Activated T-cell treated with anti-CD3 and anti-CD28 coated beads, Interleukin-2, amount 50 U/mL, for 4 hours (primary cell): ENCODE data around the gene PER1. TPM values are rescaled to one million over a fixed set of nuclear protein-coding genes. Genes with fewer than 3 reads are reported as not detected.

ENCODE experiments used
- ATAC-seq, 2 donors: fragments of 200-7000 bp; cut with Tn5 transposase; one replicate each; pipeline ENCODE4 v1.10.0; 2021
- DNase-seq: peaks from one replicate; pipeline ENCODE4 v3.0.0-alpha.2; 2020
- H3K27me3 Mint-ChIP-seq: one replicate; pipeline ENCODE4 v1.8.0; 2021; ENCODE audit warnings: low read depth, mixed read lengths
- H3K36me3 Mint-ChIP-seq: one replicate; pipeline ENCODE4 v1.8.0; 2022; ENCODE audit warnings: mixed read lengths; ENCODE audit not compliant: insufficient read depth
- H3K4me1 Mint-ChIP-seq: one replicate; pipeline ENCODE4 v1.8.0; 2021; ENCODE audit warnings: low read depth, mixed read lengths
- H3K4me3 Mint-ChIP-seq: one replicate; pipeline ENCODE4 v1.8.0; 2021; ENCODE audit warnings: mild to moderate bottlenecking, moderate library complexity, mixed read lengths
- H3K9me3 Mint-ChIP-seq: one replicate; pipeline ENCODE4 v1.8.0; 2021; ENCODE audit warnings: mixed read lengths
- total RNA-seq, 3 donors: library from RNA; stranded (reverse); gene quantifications; one replicate each; pipeline ENCODE4 v1.2.1, GENCODE V29; 2021

Gene PER1
- total RNA-seq, 3 donors from 2014 or later, result 30.4 to 36.9 (median 36.7) TPM

DNA sequence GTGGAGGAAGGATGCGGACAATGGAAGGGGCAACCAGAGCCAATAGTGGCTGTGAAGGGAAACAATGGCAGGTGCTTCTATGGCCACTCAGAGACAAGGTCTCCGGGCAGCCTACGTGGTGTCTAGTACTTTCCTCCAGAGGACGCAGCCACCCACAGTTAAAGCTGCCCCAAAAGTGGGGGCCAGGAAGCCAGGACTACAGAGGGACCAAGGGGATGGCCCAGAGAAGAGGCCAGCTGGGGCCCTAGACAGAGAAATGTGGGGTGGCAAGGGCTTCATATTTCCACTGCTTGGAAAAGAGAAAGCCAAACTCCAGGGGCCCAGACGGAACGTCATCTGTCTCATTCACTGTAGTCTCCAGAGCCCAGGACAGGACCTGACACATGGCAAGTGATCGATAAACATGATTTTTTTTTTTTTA, 837 bp upstream of the PER1 start:
- no peak for ATAC-seq
- Mint-ChIP-seq H3K4me1 (peaks cover 21% of the 10 kb centered on the region), H3K27me3 (no peaks in the 10 kb centered on the region), H3K9me3 (no peaks in the 10 kb centered on the region), H3K4me3 (no peak overlapping the region), H3K36me3 (peaks cover 8% of the 10 kb centered on the region)
- no peak for DNase-seq

DNA sequence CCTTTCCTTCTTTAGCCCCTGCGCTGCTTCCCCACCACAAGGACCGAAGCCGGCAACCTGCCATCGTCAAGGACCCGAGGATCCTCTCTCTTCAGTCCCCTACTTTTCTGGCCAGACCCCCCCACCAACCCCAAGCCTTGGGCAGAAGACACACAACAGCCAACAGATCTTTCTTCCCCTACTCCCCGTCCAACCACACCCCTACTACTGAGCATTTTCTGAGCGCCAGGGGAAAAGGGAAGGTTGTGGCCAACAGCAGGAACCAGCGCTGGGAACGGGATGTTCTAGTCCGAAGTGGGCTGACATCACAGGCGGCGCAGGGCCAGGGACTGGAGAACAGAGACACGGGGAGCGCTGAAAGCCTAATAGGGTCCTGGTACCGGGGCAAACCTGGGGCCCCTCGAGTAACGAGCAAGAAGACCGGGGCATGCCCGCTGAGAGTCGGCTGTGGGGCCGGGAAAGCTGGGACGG, 528 bp downstream of the PER1 start:
- Mint-ChIP-seq H3K9me3 (no peaks in the 10 kb centered on the region), H3K4me3 (no peak overlapping the region), H3K27me3 (no peaks in the 10 kb centered on the region), H3K4me1 (peaks cover 21% of the 10 kb centered on the region), H3K36me3 (peaks cover 16% of the 10 kb centered on the region)
- no peak for ATAC-seq
- no peak for DNase-seq

DNA sequence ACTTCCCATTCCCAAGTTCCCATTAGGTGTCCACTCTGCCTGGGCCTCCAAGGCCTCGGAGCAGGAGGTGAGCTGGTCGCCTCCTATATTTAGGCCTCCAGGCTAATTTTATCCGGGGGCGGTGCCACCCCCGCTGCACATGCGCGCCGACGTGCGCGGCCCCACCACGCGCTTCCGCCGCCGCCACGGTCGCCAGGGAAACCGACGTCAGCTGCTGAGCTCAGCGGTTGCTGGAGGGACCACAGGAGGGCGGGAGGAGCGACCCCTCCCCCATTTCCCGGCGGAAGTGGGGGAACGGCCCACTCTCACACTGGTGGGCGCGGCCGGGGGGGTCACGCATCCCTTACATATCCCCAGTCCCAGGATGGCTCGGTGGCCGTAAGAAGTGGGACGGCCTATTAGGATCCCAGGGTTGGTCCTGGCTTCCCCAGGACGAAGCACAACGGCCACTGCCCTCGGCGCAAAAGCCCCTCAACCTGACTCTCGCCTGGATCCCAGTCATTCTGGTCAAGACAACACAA, 1.0 kb downstream of the PER1 start:
- Mint-ChIP-seq H3K4me3 (no peak overlapping the region), H3K27me3 (no peaks in the 10 kb centered on the region), H3K36me3 (peaks cover 19% of the 10 kb centered on the region), H3K4me1 (peaks cover 21% of the 10 kb centered on the region), H3K9me3 (no peaks in the 10 kb centered on the region)
- ATAC-seq, result peak; percentile 52 to 53
- DNase-seq, result peak; percentile 89

DNA sequence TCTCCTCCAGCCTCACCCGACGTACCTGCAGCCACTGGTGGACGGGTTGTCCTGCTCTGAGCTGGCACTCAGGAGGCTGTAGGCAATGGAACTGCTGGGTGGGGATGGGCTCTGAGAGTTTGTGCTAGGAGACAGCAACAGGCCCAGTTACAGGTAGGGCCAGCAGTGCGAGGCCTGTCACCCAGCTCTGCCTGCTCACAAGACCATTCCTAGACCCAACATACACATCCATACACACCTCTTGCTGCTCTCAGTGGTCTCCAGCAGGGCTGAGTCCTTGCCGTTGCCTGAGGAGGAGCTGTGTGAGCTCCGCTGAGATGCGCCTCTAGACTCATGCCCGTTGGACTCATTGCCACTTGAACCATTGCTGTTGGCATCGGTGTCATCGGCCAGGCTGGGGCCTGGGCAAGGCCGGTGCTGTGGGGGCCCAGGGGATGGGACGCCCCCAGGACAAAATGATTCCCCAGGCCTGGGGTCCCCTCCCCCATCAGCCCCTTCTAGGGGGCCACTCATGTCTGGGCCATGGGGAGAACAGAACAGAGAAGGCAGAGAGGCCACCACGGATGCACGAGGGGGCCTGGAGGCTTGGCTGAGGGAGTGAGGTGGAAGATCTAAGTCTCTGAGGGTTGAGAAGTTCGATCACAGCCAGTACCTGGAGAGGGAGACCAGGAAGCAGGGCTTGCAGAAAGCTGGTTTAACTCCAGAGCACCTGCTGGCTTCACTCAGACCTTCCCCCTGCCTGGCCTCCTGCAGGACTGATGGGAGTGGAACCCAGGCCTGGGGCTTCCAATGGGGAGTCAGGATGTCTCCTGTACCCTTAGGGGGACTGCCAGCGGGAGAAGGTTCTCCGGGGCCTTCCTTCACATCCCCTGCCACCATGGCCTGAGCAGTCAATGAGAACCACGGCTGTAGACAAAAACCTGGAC, 1.7 kb downstream of the PER1 start:
- DNase-seq, result no peak
- Mint-ChIP-seq H3K36me3 (peaks cover 22% of the 10 kb centered on the region), H3K9me3 (no peaks in the 10 kb centered on the region), H3K4me3 (peak overlapping the region; percentile 13), H3K4me1 (peaks cover 21% of the 10 kb centered on the region), H3K27me3 (no peaks in the 10 kb centered on the region)
- no peak for ATAC-seq

DNA sequence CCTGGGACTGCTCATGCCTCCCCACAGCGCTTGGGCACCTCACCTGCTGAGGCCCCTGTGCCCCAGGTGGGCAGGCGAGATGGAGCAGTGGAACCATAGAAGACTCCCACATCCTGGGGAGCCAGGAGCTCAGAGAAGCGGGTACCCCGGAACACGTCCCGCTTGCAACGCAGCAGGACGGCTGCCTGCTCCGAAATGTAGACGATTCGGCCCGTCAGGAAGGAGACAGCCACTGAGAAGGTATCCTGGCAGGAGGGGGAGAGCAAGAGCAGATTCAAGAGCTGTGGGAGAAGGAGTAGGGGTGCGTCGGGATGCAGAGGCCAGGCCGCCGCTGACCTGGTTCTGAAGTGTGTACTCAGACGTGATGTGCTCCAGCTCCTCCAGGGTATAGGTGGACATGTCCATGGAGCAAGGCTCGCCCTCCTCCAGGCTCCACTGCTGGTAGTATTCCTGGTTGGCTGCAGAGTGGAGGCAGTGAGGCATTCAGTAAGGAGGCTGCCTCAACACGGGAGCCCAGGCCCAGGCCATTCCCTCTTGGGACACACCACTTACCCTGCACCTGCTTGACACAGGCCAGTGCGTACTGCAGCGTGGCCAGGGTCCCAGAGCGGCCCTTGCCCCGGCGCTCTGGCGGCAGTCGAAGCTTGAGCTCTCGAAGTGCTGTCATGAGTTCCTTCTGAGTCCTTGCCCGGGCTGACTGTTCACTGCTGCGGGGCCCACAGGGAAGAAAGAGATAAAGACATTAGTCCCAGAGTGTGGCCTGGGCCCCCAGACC, 2.6 kb downstream of the PER1 start:
- Mint-ChIP-seq H3K27me3 (no peaks in the 10 kb centered on the region), H3K4me1 (peaks cover 21% of the 10 kb centered on the region), H3K4me3 (peak overlapping the region; percentile 13), H3K36me3 (peaks cover 22% of the 10 kb centered on the region), H3K9me3 (no peaks in the 10 kb centered on the region)
- DNase-seq (no peak), ATAC-seq (no peak)

DNA sequence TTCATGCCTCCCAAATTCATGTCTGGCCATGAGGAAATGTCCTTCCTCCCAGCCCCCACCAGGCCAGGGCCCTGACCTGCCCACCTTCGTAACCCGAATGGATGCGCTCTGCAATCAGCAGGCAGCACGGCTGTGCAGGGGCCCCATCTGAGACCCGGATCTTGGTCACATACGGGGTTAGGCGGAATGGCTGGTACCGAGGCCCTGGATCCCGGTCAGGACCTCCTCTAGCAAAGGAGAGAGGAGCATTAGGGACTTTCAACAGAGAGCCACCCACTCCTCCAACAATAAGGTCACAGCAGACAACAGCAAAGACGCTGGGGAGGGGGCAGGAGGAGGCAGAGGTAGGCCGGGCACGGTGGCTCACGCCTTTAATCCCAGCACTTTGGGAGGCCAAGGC, 3.6 kb downstream of the PER1 start:
- ATAC-seq (no peak), DNase-seq (no peak)
- Mint-ChIP-seq H3K4me3 (no peak overlapping the region), H3K9me3 (no peaks in the 10 kb centered on the region), H3K4me1 (peaks cover 21% of the 10 kb centered on the region), H3K27me3 (no peaks in the 10 kb centered on the region), H3K36me3 (peaks cover 30% of the 10 kb centered on the region)

DNA sequence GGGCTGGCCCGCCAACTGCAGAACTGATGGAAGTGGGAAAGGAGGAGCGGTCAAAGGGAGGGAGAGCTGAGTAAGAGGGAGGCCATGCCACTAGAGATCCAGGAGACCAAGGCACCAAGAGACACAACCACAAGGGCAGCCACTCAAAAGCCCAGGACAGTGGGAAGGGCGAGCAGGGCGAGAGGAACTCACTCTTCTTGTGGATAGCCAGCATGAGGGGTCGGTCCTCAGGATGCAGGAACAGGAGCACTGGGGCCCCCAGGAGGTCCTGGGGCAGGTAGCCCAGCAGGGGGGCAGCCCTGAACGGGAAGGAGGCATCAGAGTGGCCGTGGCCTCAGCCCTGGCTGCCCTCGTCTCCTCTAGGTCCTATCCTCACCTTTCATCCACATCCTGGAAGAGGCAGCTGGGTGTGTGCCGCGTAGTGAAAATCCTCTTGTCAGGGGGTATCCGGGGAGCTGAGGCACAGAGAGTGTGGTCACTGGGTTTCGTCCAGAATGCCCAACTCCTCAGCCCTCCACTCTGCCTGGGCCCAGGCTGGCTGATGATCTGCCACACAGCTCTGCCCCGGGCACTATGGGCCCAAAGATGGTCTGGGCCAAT, 4.3 kb downstream of the PER1 start:
- peaks cover 30% of the 10 kb centered on the region for H3K36me3 Mint-ChIP-seq
- no peaks in the 10 kb centered on the region for H3K27me3 Mint-ChIP-seq
- no peak for ATAC-seq
- no peaks in the 10 kb centered on the region for H3K9me3 Mint-ChIP-seq
- H3K4me1 Mint-ChIP-seq, result peaks cover 21% of the 10 kb centered on the region
- H3K4me3 Mint-ChIP-seq, result no peak overlapping the region
- DNase-seq, result no peak

DNA sequence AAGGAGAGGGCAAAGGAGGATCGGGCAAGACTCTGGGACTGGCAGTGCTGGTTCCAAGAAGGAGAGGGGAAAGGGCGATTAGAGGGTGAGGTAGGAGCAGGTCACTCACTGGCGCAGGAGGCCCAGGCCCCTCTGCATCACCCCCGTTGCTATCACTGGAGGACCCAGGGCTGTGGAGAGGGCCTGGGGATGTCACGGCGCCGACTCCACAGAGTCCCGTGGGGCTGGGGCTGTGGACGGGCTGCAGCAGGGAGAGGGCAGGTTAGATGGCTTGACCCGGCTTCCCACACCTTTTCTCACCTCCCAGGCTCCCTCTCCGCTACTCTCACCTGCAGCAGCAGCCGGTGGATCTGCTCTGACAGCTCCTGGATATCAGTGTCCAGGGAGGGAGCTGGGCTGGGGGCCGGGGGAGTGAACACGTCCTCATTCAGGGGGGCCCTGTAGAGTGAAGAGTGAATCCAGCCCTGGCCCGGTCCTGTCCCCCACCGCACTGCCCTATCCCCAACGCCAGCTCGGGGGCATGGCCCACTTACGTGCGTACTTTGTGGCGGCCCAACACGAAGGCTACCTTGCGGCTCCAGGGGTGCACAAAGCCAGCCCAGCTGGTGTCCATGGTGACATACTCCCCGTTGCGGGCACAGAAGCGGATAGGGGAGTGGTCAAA, 4.9 kb downstream of the PER1 start:
- Mint-ChIP-seq H3K4me1 (peaks cover 21% of the 10 kb centered on the region), H3K4me3 (no peak overlapping the region), H3K9me3 (no peaks in the 10 kb centered on the region), H3K27me3 (no peaks in the 10 kb centered on the region), H3K36me3 (peaks cover 30% of the 10 kb centered on the region)
- ATAC-seq (no peak), DNase-seq (no peak)

DNA sequence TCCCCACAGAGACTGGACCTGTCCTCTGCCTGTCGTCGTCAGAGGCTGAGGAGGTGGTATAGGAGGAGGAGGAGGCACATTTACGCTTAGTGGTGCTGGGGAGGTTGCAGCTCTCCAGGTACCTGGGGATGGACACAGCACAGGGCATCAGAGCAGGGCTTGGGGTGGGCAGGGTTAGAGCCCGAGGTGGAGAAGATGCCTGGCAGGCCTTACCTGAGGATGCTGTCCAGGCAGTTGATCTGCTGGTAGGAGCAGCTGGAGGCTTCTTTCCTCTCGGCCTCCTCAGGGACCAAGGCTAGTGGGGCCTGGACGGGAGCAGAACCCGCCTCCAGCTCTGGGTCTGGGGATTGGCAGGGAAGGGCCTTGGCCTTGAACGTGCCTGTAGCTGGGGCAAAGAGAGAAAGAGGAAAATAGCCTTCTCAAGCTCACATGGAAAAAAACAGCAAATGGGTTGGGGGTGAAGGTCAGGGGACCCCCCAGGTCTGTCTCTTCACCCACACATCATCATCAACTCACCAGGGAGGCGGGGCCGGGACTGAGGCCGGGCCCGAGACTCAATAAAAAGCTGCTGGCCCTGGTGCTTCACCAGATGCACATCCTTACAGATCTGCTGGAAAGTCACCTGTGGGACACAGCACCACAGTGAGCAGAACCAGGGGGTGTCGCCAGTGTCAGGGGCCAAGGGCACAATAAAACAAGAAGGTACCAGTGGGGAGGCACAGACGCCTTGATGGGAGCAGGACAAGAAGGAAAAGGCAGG, 5.6 kb downstream of the PER1 start:
- Mint-ChIP-seq H3K4me1 (peaks cover 16% of the 10 kb centered on the region), H3K4me3 (no peak overlapping the region)

DNA sequence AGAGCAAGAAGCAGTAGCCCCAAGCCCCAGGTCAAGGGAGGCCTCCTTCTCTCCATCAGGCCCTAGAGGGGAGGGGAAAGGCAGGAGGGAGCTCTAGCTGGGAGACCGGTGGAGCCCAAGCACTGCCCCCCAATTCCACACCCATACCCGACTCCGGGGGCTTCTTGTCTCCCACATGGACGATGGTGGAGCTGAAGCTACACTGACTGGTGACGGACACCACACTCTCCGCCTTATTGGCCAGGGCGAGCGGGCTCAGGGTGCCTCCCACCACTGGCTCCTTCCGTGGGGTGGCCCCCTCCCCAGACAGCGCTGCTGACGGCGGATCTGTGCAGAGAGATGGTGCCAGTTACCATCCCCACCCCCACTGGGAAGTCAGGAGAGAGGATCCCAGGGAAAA, 6.4 kb downstream of the PER1 start:
- H3K36me3 Mint-ChIP-seq, result peaks cover 38% of the 10 kb centered on the region

More for the DNA sequence above, 5.6 kb downstream of the PER1 start:
- ATAC-seq (no peak), DNase-seq (no peak)
- no peaks in the 10 kb centered on the region for H3K9me3 Mint-ChIP-seq
- no peaks in the 10 kb centered on the region for H3K27me3 Mint-ChIP-seq
- H3K36me3 Mint-ChIP-seq, result peaks cover 34% of the 10 kb centered on the region

DNA sequence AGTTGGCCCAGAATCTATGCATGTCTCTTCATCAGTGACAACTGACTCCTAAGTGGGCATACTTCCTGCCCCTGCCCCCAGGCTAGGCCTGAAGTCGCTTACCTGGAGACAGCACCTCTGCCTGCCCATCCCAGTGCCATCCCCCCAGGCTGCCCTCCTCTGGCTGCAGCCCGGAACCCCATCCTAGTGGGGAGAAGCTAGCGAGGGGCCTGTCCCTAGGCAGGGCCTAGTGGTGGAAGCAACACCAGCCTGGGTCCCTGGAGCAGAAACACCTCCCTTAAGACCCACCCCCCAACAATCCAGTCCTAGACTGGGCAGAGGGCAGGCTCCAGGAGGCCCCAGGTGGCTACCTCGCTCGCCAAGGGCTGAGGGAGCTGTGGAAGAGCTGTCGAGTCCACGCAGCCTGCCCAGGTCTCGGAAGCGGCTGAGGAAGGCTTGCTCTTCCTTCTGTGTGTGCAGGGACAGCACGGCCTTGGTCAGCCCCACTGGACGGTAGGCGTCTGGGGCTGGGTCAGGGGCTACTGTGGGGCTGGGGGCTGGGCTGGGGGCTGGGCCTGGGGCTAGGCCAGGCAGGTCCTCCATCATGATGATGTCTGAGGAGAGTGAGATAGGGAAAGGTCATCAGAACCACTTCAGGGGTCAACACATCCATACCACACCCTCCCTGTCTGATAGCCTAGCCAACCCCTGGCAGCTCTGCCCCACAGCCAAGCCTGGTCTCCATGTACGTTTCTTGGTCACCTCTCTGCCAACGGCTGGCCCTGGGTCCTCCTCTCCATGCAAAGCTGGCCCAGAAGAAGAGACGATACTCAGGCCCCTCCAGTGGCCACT, 7.6 kb downstream of the PER1 start:
- ATAC-seq (no peak), DNase-seq (no peak)
- Mint-ChIP-seq H3K9me3 (no peaks in the 10 kb centered on the region), H3K4me1 (peaks cover 3% of the 10 kb centered on the region), H3K36me3 (peaks cover 34% of the 10 kb centered on the region), H3K27me3 (no peaks in the 10 kb centered on the region), H3K4me3 (no peak overlapping the region)

More for the DNA sequence above, 6.4 kb downstream of the PER1 start:
- ATAC-seq (no peak), DNase-seq (no peak)
- no peaks in the 10 kb centered on the region for H3K27me3 Mint-ChIP-seq
- H3K4me1 Mint-ChIP-seq, result peaks cover 11% of the 10 kb centered on the region
- H3K9me3 Mint-ChIP-seq, result no peaks in the 10 kb centered on the region
- H3K4me3 Mint-ChIP-seq, result no peak overlapping the region

DNA sequence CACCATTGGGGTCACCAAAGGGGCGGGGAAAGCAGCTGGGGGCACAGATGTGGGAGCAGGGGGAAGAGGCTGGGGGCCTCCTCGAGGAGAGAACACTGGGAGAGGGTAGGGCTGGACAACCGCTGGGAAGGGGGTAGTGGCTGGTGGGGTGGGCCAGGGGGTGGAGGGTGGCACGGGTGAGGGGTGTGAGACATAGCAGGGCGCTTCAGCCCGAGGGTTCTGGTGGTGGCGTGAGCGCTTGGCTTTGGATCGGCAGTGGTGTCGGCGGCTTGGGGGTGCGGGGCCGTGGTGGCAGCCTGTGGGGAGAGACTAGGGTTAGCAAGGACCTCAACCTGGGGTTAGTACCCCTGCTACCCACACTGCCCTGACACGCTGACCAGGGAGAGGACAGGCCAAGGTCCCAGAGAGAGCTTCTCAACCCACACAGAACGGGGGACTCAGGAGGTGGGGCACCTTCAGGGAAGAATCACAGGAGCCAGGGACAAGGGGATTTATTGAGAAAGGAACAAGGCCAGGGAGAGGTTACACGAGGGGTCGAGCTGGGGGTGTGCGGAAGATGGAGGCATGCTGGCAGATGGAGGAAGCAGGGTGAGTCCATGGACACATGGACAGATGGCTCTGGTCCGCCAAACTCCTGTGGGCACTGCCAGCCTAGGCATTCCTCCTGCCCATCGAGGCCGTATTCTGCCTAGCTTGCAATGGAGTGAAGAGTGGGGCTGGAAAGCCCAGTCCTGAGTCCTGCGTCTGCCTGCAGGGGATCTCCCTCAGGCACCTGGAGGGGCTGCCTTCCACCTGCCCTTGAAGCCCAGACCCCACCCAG, 8.4 kb downstream of the PER1 start:
- no peaks in the 10 kb centered on the region for H3K27me3 Mint-ChIP-seq
- no peak for DNase-seq
- H3K36me3 Mint-ChIP-seq, result peaks cover 31% of the 10 kb centered on the region

More for the DNA sequence above, 8.4 kb downstream of the PER1 start:
- no peak for ATAC-seq
- Mint-ChIP-seq H3K9me3 (no peaks in the 10 kb centered on the region), H3K4me3 (no peak overlapping the region), H3K4me1 (no peaks in the 10 kb centered on the region)
